ENCODE data around the gene B4GALT1. TPM values are rescaled to one million over a fixed set of nuclear protein-coding genes. Genes with fewer than 3 reads are reported as not detected.

The B4GALT1 gene
- total and polyA plus RNA-seq, 2 donors (not counting 3 experiments of a cell fraction or from before 2014, with no cell fraction given): 61.4 to 66.5 TPM

DNA sequence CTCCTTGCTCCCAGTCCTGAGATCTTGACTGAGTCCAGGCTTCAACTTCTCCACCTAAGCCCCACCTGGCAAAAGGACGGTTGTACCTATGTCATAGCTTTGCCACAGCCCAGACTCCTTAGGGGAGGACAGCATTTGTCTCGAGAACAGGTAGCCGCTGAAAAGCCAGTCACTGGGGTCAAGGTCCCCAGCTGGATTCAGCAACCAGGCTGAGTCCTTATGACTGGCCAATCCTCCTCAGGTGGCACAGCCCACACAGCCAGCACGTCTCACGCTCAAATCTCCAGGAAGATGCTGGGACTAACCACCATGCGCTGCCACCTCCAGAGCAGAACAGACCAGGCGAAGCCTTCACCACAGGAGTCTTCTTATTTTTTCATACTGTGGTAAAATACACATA lies 62.7 kb downstream of the B4GALT1 start:
- Histone ChIP-seq H3K4me1 (ENCODE audit: control insufficient read depth, extremely low read depth, insufficient read depth, low read length) (peaks cover 22% of the 10 kb centered on the region), H4K20me1 (replicated peaks; ENCODE audit: control insufficient read depth, extremely low read depth, insufficient read depth, low read length) (no peaks in the 10 kb centered on the region), H3K9ac (replicated peaks; ENCODE audit: extremely low read depth, insufficient read depth, low read length) (no peak overlapping the region), H3K27ac (ENCODE audit: insufficient read depth, low read depth, low read length) (no peak overlapping the region), H2AFZ (ENCODE audit: low read depth, low read length) (no peak overlapping the region), H3K4me2 (ENCODE audit: insufficient read depth, low read length) (no peak overlapping the region), H3K27me3 (ENCODE audit: control insufficient read depth in 2 of 2, insufficient read depth in 2 of 2, low read length in 2 of 2) (no peaks in the 10 kb centered on the region), H3K9me3 (replicated peaks; ENCODE audit: control insufficient read depth, insufficient read depth, low read length) (no peaks in the 10 kb centered on the region), H3K4me3 (replicated peaks in 1 of 3; ENCODE audit: insufficient read depth in 1 of 3, low read depth in 1 of 3, low read length in 3 of 3) (no peak overlapping the region), H3K9me1 (replicated peaks; ENCODE audit: control insufficient read depth, extremely low read depth, insufficient read depth, low read length) (no peaks in the 10 kb centered on the region), H3K36me3 (ENCODE audit: control insufficient read depth in 2 of 2, extremely low read depth in 1 of 2, insufficient read depth in 2 of 2, low read length in 2 of 2) (no peaks in the 10 kb centered on the region), H3K79me2 (ENCODE audit: control insufficient read depth, insufficient read depth, low read length) (no peaks in the 10 kb centered on the region)
- no peak for DNase-seq (ENCODE audit: low read depth, low spot score)
- FAIRE-seq: no peak
- dilution Hi-C loops (cut with MboI; ENCODE audit: extremely low pct_ligation_motif_present, low sequenced_read_pairs) (no loop called here), intact Hi-C loops (cut with micrococcal nuclease) (no loop called here)
- ChIA-PET CTCF (no interaction called here), POLR2A (interaction anchor here (0.7 kb wide), 1 partner anchor 224 kb away, joined by 9 read pairs; no protein-coding TSS in a partner anchor)
- no peak for TF ChIP-seq JUN (IDR thresholded peaks at IDR 0.05; ENCODE audit: borderline replicate concordance, insufficient read depth, insufficient read length, low read depth)
- TF ChIP-seq, protein P1, sequence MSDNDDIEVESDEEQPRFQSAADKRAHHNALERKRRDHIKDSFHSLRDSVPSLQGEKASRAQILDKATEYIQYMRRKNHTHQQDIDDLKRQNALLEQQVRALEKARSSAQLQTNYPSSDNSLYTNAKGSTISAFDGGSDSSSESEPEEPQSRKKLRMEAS (IDR thresholded peaks at IDR 0.05; ENCODE audit: insufficient read depth, insufficient read length): no peak
- no peak for TF ChIP-seq GATA2 (IDR thresholded peaks at IDR 0.05; ENCODE audit: insufficient read depth, insufficient read length, low read depth, low read length)
- no peak for TF ChIP-seq EZH2 (IDR thresholded peaks at IDR 0.05; ENCODE audit: borderline replicate concordance, low read depth, low read length, severe bottlenecking)
- no peak for TF ChIP-seq POLR2A (IDR thresholded peaks at IDR 0.05; ENCODE audit: low read depth, low read length)
- TF ChIP-seq FOS (IDR thresholded peaks at IDR 0.05; ENCODE audit: borderline replicate concordance, insufficient read depth, low read length): no peak
- TF ChIP-seq MYC (IDR thresholded peaks at IDR 0.05; ENCODE audit: low read depth, low read length): no peak
- no peak for TF ChIP-seq POLR2AphosphoS5 (IDR thresholded peaks at IDR 0.05; ENCODE audit: insufficient read depth, low read depth, low read length)
- TF ChIP-seq, protein P2, sequence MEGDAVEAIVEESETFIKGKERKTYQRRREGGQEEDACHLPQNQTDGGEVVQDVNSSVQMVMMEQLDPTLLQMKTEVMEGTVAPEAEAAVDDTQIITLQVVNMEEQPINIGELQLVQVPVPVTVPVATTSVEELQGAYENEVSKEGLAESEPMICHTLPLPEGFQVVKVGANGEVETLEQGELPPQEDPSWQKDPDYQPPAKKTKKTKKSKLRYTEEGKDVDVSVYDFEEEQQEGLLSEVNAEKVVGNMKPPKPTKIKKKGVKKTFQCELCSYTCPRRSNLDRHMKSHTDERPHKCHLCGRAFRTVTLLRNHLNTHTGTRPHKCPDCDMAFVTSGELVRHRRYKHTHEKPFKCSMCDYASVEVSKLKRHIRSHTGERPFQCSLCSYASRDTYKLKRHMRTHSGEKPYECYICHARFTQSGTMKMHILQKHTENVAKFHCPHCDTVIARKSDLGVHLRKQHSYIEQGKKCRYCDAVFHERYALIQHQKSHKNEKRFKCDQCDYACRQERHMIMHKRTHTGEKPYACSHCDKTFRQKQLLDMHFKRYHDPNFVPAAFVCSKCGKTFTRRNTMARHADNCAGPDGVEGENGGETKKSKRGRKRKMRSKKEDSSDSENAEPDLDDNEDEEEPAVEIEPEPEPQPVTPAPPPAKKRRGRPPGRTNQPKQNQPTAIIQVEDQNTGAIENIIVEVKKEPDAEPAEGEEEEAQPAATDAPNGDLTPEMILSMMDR (IDR thresholded peaks at IDR 0.05; ENCODE audit: extremely low read depth in 1 of 2, insufficient read depth in 1 of 2, low read depth in 1 of 2, low read length in 2 of 2): no peak
- BruUV-seq (replicated peaks): no TSS peak

Measured in endothelial cell of umbilical vein (primary cell).